Activated naive CD4-positive, alpha-beta T cell treated with Interleukin-2 at 50 U/mL for 16 hours (primary cell): ENCODE measurements around the gene NFKBIL1.
A peak's percentile ranks its signal among the peaks of the same experiment; 100 is the strongest.

Source experiments
- DNase-seq: peaks from one replicate; pipeline ENCODE4 v3.0.0-alpha.2; 2020

NFKBIL1 gene

DNA sequence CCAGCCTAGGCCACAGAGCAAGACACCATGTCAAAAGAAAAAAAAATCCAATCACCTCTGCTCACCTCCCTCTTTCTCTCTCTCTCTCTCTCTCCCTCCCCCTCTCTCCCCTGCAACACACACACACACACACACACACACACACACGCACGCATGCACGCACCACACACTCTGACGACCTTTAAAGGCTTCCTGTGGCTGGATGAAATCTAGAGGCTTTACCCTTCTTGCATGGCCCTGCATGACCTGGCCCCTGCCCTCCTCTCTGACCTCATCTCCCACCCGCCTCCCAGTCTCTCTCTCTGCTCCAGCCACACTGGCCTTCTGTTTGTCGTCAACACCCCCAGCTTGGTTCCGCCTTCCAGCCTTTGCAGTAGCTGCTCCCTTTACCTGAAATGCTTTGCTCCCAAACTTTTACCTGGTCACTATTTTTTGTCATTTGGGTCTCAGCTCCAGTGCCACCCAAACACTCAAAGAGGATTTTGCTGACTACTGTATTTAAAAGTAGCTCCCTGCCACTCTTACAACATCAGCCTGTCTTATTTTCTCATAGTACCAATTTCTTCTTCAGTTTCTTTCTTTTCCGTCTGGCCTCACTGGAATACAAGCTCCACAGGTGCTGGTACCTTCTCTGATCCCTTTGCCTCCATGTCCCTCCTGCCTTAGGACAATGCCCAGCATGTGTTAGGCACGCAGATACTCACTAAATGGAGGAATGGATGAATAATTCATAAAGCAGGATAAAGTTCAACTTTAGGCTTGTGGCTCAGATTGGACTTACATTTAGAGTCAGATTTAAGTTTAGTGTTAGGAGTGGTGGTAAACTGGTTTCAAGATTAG is 20.3 kb downstream of the NFKBIL1 start:
- DNase-seq = peak; percentile 10

DNA sequence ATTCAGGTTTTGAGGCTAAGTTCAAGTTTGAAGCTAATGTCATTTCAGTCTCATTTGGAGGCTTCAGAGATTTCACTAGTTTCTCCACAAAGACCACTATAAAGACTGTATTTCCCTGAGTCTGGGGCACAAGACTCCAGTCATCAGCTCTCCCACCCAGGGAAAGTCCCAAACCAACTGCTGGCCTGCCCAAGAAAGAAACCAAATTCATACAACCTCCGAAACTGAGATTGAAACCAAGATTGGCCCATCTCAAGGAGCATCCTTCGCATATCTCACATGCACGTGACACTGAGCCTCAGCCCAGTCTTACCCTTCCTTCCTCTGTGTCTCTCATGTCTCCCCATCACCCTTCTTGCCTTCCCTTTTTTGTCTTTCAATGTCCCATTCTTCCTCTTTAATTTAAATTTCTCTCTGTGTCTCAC is 21.1 kb downstream of the NFKBIL1 start:
- DNase-seq = peak; percentile 78

DNA sequence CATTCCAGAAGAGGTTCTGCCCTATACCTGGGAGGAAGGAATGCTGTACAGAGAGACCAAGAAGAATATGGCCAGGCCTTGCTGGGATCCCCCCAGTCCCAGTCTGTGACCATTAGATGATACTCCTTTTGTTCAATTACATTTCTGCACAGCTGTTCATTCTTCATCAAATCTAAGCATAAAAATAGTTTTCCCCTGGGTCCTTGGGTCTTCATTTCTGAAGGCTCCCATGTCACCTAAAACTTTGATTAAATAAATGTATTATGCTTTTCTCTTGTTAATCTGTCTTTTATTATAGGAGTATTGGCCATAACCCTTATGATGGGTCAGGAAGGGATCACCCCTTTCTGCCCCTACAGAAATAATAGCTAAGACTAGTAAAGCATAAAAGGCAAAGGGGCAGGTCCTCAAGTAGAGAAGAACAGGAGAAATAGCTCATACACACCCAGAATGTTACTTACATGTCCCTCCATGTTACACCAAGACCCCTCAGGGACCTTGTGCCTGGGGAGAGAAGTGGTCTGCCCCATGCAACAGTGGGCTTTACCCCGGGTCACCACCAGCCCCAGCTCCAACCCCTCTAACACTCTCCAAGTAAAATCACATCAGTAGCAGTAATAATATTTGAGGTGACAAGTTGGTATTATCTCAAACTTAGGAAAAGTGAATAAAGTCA is 22.6 kb downstream of the NFKBIL1 start:
- no peak for DNase-seq

DNA sequence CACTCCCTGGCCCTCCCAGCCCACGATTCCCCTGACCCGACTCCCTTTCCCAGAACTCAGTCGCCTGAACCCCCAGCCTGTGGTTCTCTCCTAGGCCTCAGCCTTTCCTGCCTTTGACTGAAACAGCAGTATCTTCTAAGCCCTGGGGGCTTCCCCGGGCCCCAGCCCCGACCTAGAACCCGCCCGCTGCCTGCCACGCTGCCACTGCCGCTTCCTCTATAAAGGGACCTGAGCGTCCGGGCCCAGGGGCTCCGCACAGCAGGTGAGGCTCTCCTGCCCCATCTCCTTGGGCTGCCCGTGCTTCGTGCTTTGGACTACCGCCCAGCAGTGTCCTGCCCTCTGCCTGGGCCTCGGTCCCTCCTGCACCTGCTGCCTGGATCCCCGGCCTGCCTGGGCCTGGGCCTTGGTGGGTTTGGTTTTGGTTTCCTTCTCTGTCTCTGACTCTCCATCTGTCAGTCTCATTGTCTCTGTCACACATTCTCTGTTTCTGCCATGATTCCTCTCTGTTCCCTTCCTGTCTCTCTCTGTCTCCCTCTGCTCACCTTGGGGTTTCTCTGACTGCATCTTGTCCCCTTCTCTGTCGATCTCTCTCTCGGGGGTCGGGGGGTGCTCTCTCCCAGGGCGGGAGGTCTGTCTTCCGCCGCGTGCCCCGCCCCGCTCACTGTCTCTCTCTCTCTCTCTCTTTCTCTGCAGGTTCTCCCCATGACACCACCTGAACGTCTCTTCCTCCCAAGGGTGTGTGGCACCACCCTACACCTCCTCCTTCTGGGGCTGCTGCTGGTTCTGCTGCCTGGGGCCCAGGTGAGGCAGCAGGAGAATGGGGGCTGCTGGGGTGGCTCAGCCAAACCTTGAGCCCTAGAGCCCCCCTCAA is 24.9 kb downstream of the NFKBIL1 start, which contains the start of gene LTA:
TSS of gene LTA (plus strand) at position 249 of the 871 bp plus-strand sequence. CDS start at position 703, 454 bp downstream.
- DNase-seq = peak; percentile 84

DNA sequence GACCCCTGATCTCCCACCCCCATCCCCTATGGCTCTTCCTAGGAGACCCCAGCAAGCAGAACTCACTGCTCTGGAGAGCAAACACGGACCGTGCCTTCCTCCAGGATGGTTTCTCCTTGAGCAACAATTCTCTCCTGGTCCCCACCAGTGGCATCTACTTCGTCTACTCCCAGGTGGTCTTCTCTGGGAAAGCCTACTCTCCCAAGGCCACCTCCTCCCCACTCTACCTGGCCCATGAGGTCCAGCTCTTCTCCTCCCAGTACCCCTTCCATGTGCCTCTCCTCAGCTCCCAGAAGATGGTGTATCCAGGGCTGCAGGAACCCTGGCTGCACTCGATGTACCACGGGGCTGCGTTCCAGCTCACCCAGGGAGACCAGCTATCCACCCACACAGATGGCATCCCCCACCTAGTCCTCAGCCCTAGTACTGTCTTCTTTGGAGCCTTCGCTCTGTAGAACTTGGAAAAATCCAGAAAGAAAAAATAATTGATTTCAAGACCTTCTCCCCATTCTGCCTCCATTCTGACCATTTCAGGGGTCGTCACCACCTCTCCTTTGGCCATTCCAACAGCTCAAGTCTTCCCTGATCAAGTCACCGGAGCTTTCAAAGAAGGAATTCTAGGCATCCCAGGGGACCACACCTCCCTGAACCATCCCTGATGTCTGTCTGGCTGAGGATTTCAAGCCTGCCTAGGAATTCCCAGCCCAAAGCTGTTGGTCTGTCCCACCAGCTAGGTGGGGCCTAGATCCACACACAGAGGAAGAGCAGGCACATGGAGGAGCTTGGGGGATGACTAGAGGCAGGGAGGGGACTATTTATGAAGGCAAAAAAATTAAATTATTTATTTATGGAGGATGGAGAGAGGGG is 26.1 kb downstream of the NFKBIL1 start:
- no peak for DNase-seq

DNA sequence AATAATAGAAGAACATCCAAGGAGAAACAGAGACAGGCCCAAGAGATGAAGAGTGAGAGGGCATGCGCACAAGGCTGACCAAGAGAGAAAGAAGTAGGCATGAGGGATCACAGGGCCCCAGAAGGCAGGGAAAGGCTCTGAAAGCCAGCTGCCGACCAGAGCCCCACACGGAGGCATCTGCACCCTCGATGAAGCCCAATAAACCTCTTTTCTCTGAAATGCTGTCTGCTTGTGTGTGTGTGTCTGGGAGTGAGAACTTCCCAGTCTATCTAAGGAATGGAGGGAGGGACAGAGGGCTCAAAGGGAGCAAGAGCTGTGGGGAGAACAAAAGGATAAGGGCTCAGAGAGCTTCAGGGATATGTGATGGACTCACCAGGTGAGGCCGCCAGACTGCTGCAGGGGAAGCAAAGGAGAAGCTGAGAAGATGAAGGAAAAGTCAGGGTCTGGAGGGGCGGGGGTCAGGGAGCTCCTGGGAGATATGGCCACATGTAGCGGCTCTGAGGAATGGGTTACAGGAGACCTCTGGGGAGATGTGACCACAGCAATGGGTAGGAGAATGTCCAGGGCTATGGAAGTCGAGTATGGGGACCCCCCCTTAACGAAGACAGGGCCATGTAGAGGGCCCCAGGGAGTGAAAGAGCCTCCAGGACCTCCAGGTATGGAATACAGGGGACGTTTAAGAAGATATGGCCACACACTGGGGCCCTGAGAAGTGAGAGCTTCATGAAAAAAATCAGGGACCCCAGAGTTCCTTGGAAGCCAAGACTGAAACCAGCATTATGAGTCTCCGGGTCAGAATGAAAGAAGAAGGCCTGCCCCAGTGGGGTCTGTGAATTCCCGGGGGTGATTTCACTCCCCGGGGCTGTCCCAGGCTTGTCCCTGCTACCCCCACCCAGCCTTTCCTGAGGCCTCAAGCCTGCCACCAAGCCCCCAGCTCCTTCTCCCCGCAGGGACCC is 27.0 kb downstream of the NFKBIL1 start:
- peak; percentile 58 for DNase-seq

DNA sequence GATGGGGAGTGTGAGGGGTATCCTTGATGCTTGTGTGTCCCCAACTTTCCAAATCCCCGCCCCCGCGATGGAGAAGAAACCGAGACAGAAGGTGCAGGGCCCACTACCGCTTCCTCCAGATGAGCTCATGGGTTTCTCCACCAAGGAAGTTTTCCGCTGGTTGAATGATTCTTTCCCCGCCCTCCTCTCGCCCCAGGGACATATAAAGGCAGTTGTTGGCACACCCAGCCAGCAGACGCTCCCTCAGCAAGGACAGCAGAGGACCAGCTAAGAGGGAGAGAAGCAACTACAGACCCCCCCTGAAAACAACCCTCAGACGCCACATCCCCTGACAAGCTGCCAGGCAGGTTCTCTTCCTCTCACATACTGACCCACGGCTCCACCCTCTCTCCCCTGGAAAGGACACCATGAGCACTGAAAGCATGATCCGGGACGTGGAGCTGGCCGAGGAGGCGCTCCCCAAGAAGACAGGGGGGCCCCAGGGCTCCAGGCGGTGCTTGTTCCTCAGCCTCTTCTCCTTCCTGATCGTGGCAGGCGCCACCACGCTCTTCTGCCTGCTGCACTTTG is 28.0 kb downstream of the NFKBIL1 start, which contains the start of gene TNF:
TSS of gene TNF (plus strand) at position 231 of the 567 bp plus-strand sequence. CDS start at position 408, 177 bp downstream.
- peak; percentile 88 for DNase-seq

DNA sequence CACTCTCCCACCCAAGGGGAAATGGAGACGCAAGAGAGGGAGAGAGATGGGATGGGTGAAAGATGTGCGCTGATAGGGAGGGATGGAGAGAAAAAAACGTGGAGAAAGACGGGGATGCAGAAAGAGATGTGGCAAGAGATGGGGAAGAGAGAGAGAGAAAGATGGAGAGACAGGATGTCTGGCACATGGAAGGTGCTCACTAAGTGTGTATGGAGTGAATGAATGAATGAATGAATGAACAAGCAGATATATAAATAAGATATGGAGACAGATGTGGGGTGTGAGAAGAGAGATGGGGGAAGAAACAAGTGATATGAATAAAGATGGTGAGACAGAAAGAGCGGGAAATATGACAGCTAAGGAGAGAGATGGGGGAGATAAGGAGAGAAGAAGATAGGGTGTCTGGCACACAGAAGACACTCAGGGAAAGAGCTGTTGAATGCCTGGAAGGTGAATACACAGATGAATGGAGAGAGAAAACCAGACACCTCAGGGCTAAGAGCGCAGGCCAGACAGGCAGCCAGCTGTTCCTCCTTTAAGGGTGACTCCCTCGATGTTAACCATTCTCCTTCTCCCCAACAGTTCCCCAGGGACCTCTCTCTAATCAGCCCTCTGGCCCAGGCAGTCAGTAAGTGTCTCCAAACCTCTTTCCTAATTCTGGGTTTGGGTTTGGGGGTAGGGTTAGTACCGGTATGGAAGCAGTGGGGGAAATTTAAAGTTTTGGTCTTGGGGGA is 28.7 kb downstream of the NFKBIL1 start:
- DNase-seq = no peak

DNA sequence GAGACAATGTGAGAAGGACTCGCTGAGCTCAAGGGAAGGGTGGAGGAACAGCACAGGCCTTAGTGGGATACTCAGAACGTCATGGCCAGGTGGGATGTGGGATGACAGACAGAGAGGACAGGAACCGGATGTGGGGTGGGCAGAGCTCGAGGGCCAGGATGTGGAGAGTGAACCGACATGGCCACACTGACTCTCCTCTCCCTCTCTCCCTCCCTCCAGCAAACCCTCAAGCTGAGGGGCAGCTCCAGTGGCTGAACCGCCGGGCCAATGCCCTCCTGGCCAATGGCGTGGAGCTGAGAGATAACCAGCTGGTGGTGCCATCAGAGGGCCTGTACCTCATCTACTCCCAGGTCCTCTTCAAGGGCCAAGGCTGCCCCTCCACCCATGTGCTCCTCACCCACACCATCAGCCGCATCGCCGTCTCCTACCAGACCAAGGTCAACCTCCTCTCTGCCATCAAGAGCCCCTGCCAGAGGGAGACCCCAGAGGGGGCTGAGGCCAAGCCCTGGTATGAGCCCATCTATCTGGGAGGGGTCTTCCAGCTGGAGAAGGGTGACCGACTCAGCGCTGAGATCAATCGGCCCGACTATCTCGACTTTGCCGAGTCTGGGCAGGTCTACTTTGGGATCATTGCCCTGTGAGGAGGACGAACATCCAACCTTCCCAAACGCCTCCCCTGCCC is 29.6 kb downstream of the NFKBIL1 start:
- peak; percentile 60 for DNase-seq

DNA sequence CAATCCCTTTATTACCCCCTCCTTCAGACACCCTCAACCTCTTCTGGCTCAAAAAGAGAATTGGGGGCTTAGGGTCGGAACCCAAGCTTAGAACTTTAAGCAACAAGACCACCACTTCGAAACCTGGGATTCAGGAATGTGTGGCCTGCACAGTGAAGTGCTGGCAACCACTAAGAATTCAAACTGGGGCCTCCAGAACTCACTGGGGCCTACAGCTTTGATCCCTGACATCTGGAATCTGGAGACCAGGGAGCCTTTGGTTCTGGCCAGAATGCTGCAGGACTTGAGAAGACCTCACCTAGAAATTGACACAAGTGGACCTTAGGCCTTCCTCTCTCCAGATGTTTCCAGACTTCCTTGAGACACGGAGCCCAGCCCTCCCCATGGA is 30.2 kb downstream of the NFKBIL1 start:
- DNase-seq = no peak

DNA sequence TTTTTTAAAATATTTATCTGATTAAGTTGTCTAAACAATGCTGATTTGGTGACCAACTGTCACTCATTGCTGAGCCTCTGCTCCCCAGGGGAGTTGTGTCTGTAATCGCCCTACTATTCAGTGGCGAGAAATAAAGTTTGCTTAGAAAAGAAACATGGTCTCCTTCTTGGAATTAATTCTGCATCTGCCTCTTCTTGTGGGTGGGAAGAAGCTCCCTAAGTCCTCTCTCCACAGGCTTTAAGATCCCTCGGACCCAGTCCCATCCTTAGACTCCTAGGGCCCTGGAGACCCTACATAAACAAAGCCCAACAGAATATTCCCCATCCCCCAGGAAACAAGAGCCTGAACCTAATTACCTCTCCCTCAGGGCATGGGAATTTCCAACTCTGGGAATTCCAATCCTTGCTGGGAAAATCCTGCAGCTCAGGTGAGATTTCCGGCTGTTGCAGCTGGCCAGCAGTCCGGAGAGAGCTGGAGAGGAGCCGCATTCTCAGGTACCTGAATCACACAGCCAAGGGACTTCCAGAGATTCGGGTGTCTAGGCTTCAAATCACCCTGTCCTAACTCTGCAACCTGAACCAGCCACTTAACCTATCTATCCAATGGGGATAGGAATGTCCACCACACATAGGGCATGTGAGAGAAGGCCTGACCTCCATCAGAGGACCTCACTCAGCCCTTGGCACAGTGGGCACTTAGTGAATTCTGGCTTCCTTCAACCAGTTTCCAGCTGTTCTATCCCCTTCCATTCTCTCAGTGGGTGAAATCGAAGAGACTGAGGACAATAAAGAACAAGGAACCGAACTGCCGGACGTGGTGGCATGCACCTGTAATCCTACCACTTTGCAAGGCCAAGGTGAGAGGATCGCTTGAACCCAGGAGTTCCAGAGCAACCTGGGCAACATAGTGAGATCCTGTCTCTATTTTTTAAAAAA is 31.0 kb downstream of the NFKBIL1 start:
- peak; percentile 12 for DNase-seq

DNA sequence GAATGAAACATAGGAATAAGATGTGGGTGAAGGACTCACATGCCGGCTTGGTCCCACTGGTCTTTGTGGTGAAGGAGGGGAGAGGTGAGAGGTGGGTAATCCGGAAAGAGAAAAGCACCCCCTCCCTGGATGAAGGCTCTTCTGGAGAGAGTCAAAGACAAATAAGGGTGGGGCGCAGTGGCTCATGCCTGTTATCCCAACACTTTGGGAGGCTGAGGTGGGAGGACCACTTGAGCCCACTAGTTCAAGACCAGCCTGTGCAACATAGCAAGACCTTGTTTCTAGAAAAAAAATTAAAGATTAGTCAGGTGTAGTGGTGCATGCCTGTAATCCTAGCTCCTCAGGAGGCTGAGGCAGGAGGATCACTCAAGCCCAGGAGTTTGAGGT is 31.7 kb downstream of the NFKBIL1 start:
- DNase-seq = peak; percentile 23

DNA sequence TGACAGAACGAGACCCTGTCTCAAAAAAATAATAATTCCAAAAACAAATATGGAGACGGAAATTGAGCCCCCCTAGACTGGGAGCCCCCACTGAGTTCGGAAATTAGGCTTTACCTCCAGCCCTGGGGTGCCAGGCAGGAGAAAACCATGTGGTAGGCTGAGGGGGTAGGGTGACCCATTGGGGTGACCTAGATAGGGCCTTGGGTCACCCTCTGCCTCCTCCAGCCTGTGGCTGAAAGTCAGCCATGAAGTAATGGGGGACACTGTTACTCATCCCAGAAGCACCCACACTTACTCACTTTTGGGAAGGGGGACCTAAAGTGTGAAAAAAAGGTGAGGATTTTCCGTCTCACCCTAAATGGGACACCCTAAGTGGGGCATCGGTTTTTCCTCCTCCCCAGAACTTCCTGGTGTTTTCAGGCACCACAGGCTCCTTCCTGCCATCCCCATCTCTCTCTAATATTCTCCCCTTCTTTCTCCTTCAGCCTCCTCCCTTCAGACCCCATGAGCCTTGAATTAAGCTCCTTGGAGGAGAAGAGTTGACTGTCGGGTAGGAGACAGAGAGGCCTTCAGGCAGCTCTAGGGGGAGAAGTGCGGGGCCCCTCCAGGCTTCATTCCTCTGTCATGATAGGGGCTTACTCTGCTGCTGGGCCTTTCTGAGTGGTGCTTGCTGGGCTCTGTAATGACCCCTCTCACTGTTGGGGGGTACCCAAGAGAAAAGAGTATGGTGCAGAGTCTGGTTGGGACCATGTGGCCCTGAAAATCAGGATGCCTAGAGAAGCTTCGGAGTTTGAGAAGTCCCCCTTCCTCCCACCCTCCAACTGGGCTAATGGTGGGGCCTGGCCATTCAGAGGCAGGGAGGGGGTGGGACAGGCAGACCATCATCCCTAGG is 32.4 kb downstream of the NFKBIL1 start:
- peak; percentile 35 for DNase-seq

DNA sequence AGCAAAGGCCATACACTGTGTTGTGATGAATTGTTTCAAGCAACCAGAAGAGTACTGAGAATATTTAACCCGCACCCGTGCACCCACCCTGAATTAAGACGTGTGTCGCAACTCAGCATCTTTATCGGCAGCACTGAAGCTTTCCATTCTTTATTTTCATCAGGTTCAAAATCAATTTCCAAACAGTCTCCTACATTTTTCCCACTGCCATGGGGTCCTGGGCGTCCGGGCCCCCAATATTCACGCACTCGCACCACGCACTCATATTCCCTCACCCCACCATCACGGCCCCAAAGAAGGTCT is 33.0 kb downstream of the NFKBIL1 start:
- DNase-seq = no peak

DNA sequence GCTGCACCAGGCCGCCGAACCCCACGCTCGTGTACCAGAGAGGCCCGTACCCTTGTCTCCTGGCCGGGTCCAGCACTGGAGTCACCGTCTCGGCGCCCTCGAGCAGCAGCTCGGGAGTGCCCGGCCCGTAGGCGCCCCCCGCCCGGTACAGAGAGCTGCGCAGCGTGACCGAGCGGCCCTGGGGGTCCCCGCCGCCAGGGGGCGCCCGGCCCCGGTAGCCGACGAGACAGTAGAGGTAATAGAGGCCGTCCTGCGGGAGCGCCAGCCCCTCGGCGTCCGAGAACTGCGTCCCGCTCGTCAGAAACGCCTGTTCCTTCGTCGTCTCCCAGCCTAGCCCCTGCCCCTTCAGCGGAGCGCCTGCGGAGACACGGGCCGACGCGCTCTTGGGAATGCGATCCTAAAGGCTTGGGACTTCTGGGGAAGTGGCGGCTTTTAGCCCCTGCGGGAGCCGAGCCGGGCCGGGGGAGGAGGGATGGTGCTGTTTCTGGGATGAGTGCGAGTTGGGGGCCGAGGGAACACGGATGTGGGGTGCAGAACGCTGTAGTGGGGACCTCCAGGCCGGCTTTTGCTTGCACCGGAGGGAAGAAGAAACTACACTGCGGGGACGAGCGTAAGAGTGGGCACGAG is 33.5 kb downstream of the NFKBIL1 start:
- DNase-seq = peak; percentile 89

DNA sequence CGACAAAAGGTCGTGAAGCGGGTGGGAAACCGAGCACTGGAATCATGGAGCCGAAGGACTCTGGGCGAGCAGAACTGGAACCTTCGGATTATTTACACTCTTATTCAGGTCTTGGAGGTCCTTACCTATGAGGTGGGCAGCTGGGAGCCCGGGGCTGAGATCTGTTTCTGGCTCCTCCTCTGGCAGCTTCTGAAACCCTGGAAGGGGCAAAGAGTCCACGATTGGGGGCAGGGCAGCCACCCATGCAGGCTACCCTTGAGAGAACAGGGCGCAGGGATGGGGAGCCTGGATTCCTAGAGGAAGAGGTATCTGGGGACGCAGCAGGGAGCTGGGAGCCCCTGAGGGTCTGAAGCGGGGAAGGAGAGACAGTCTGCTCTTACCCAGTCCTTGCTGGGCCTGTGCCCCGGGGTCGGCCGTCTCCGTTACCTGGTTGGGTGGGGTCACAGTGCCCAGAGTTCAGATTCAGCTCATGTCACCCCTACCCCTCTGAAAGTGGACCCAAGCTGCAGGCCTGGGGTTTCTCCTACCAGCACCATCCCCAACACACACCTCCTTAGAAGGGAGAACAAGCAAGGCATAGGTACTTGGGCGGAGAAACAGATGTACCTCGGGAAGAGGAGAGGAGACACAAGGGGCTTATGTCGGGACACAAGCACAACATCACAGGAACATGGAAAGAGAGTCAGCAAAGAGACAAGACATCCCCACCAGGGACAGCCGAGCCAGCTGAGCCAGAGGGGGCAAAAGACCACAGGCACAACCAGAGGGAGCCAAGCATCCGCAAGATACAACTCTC is 34.2 kb downstream of the NFKBIL1 start:
- peak; percentile 15 for DNase-seq
